SK-N-SH (cell line): ENCODE data around the gene TMEM151A. TPM values are rescaled to one million over a fixed set of nuclear protein-coding genes. Genes with fewer than 3 reads are reported as not detected.
A peak's percentile ranks its signal among the peaks of the same experiment; 100 is the strongest.

ENCODE experiments used
- CTCF ChIA-PET: fragments of 300-600, 350-600 bp; formaldehyde crosslinking; extraction: SDS; loops from one replicate; lab custom pipeline; 2021; lab: Yijun Ruan, JAX
- POLR2A ChIA-PET: fragments of 350-600 bp; sonication (Branson Sonifier 250); formaldehyde crosslinking; extraction: SDS; loops from one replicate; lab custom pipeline; 2020; ENCODE audit warnings: antibody characterized with exemption, inconsistent platforms; lab: Yijun Ruan, JAX
- DNase-seq: peaks from one replicate; pipeline ENCODE4 v3.0.0; 2012
- H2AFZ ChIP-seq: fragments of 200-600 bp; sonication (generic); 2 replicates; pipeline ENCODE4 v1.8.1; 2016; ENCODE audit warnings: antibody characterized with exemption, mild to moderate bottlenecking, low read depth
- H3F3A ChIP-seq: fragments of 200-600 bp; sonication (generic); replicated peaks from 2 replicates; pipeline ENCODE3; 2016; ENCODE audit warnings: antibody characterized with exemption, mild to moderate bottlenecking; ENCODE audit not compliant: insufficient read depth
- H3K27ac ChIP-seq, 2 experiments: fragments of 200-500 bp in 1 of 2; fragments of 200-600 bp in 1 of 2; sonication (Bioruptor generic) in 1 of 2; sonication (generic), shearing (Covaris generic) in 1 of 2; 2 replicates each; pipeline versions ENCODE4 v1.5.1 to v1.6.1; 2014 to 2016; ENCODE audit warnings: low read depth in 2 of 2, inconsistent platforms in 1 of 2, low read length in 1 of 2, mild to moderate bottlenecking in 1 of 2, mixed read lengths in 1 of 2
- H3K27me3 ChIP-seq: fragments of 200-600 bp; sonication (generic), shearing (Covaris generic); 2 replicates; pipeline ENCODE4 v1.6.1; 2016; ENCODE audit warnings: mixed run types; ENCODE audit not compliant: insufficient read depth
- H3K36me3 ChIP-seq, 2 experiments: fragments of 200-500 bp in 1 of 2; fragments of 200-600 bp in 1 of 2; sonication (Bioruptor generic) in 1 of 2; sonication (generic) in 1 of 2; replicated peaks in 1 of 2; 2 replicates each; pipeline versions ENCODE3 to v1.5.1; 2014 to 2016; ENCODE audit warnings: low read length in 1 of 2, mild to moderate bottlenecking in 1 of 2; ENCODE audit not compliant: insufficient read depth in 2 of 2, control insufficient read depth in 1 of 2
- H3K4me1 ChIP-seq, 2 experiments: fragments of 200-500 bp in 1 of 2; fragments of 200-600 bp in 1 of 2; sonication (Bioruptor generic) in 1 of 2; sonication (generic), shearing (Covaris generic) in 1 of 2; 2 replicates each; pipeline versions ENCODE4 v1.5.1 to v1.6.1; 2014 to 2016; ENCODE audit warnings: low read depth in 1 of 2, low read length in 1 of 2, mixed run types in 1 of 2; ENCODE audit not compliant: insufficient read depth in 2 of 2, control insufficient read depth in 1 of 2
- H3K4me2 ChIP-seq: fragments of 200-600 bp; sonication (generic), shearing (Covaris generic); 2 replicates; pipeline ENCODE4 v1.6.1; 2017; ENCODE audit warnings: mixed run types
- H3K4me3 ChIP-seq, 2 experiments: fragments of 200-500 bp in 1 of 2; fragments of 200-600 bp in 1 of 2; sonication (Bioruptor generic) in 1 of 2; sonication (generic), shearing (Covaris generic) in 1 of 2; 2 replicates each; pipeline versions ENCODE4 v1.5.1 to v1.8.1; 2014 to 2016; ENCODE audit warnings: low read depth in 2 of 2, inconsistent platforms in 1 of 2, low read length in 1 of 2, mild to moderate bottlenecking in 1 of 2, mixed read lengths in 1 of 2, moderate library complexity in 1 of 2
- H3K79me2 ChIP-seq: fragments of 200-600 bp; sonication (generic); 2 replicates; pipeline ENCODE4 v1.8.1; 2017; ENCODE audit warnings: mild to moderate bottlenecking; ENCODE audit not compliant: insufficient read depth
- H3K9ac ChIP-seq: fragments of 200-600 bp; sonication (generic); 2 replicates; pipeline ENCODE4 v1.6.1; 2017; ENCODE audit warnings: mixed run types
- H3K9me2 ChIP-seq: fragments of 200-600 bp; sonication (generic); 2 replicates; pipeline ENCODE4 v1.6.1; 2017; ENCODE audit warnings: mixed run types
- H3K9me3 ChIP-seq: fragments of 200-600 bp; sonication (generic); 2 replicates; pipeline ENCODE4 v1.6.1; 2017; ENCODE audit warnings: mixed run types, mild to moderate bottlenecking, moderate library complexity
- H4K20me1 ChIP-seq: fragments of 200-600 bp; sonication (generic); 2 replicates; pipeline ENCODE4 v1.6.1; 2017; ENCODE audit warnings: mild to moderate bottlenecking, mixed run types; ENCODE audit not compliant: insufficient read depth
- CTCF ChIP-seq: fragments of 200-600 bp; sonication (generic); IDR thresholded peaks from 2 replicates; pipeline ENCODE4 v1.6.1; 2017; ENCODE audit warnings: antibody characterized with exemption, mild to moderate bottlenecking, moderate library complexity
- ELF1 ChIP-seq: IDR thresholded peaks from 2 replicates; pipeline ENCODE4 v1.4.0; 2012
- EP300 ChIP-seq, 2 experiments: IDR thresholded peaks; 2 replicates each; pipeline versions ENCODE4 v1.4.0 to v1.6.1; 2012; ENCODE audit warnings: borderline replicate concordance in 1 of 2, low read depth in 1 of 2, low read length in 1 of 2
- EZH2phosphoT487 ChIP-seq: fragments of 200-600 bp; sonication (generic); IDR thresholded peaks from 2 replicates; pipeline ENCODE4 v1.6.1; 2017; ENCODE audit warnings: low read depth, mixed run types, mild to moderate bottlenecking, antibody characterized with exemption, moderate library complexity, borderline replicate concordance
- FOXJ3 ChIP-seq: sonication (generic); formaldehyde crosslinking; IDR thresholded peaks from 2 replicates; pipeline ENCODE4 v1.5.1; 2020; ENCODE audit warnings: mild to moderate bottlenecking, missing genetic modification reagents
- GABPA ChIP-seq: IDR thresholded peaks from 2 replicates; pipeline ENCODE4 v1.4.0; 2012; ENCODE audit warnings: low read depth, mild to moderate bottlenecking
- IRF3 ChIP-seq: fragments of 150-350 bp; IDR thresholded peaks from 2 replicates; pipeline ENCODE4 v1.6.1; 2016; ENCODE audit warnings: mild to moderate bottlenecking, low read depth, low read length
- JUND ChIP-seq: IDR thresholded peaks from 2 replicates; pipeline ENCODE4 v1.4.0; 2012
- NFIC ChIP-seq: IDR thresholded peaks from 2 replicates; pipeline ENCODE4 v1.4.0; 2012; ENCODE audit warnings: borderline replicate concordance
- RCOR1 ChIP-seq: fragments of 150-350 bp; IDR thresholded peaks from 2 replicates; pipeline ENCODE4 v1.6.1; 2017; ENCODE audit warnings: antibody characterized with exemption, low read length
- SIN3A ChIP-seq: IDR thresholded peaks from 2 replicates; pipeline ENCODE4 v1.6.1; 2012; ENCODE audit warnings: low read depth, mild to moderate bottlenecking, low read length, moderate library complexity, borderline replicate concordance
- TAF1 ChIP-seq: IDR thresholded peaks from 2 replicates; pipeline ENCODE4 v1.6.1; 2012; ENCODE audit warnings: low read depth, mild to moderate bottlenecking, low read length, moderate library complexity, borderline replicate concordance
- TCF12 ChIP-seq: IDR thresholded peaks from 2 replicates; pipeline ENCODE4 v1.4.0; 2012
- YY1 ChIP-seq: IDR thresholded peaks from 2 replicates; pipeline ENCODE4 v1.4.0; 2012; ENCODE audit warnings: low read depth, mild to moderate bottlenecking
- WGBS: methylation state at CpG from one replicate; pipeline ENCODE4 v1.1.6; 2017; ENCODE audit warnings: low lambda C conversion rate; 5-methylcytosine and 5-hydroxymethylcytosine counted together
- polyA plus RNA-seq, 3 experiments: library from polyadenylated mRNA; depleted of rRNA; stranded (reverse); fragments of >200 nt; gene quantifications; 2 replicates each; pipeline ENCODE4 v1.2.3, GENCODE V29; 2012

TMEM151A gene
- polyA plus RNA-seq, 1 of the 3 experiments (the other 2 are of a cell fraction) = 0.35 TPM

GRCh38 chr11:66283461-66284105 lies 8.1 kb upstream of the TMEM151A start:
- Histone ChIP-seq H3K4me2 (no peak overlapping the region), H3F3A (peaks cover 16% of the 10 kb centered on the region), H2AFZ (no peak overlapping the region), H3K27me3 (no peaks in the 10 kb centered on the region), H3K27ac (no peak overlapping the region; a peak in 1 of 4 replicates), H4K20me1 (peaks cover 18% of the 10 kb centered on the region), H3K36me3 (peaks cover 0 to 36% of the 10 kb centered on the region in 2 experiments), H3K9me3 (no peaks in the 10 kb centered on the region), H3K9ac (no peak overlapping the region), H3K4me3 (no peak overlapping the region), H3K4me1 (peaks cover 0 to 59% of the 10 kb centered on the region in 2 experiments; a peak in 1 of 4 replicates), H3K9me2 (no peaks in the 10 kb centered on the region), H3K79me2 (peaks cover 35% of the 10 kb centered on the region; the same call in 1 of the 2 replicates)
- CTCF ChIA-PET = interaction anchor here (0.7 to 8.2 kb wide), 16 partner anchors 7 to 157 kb away, joined by 3 to 111 read pairs (median 4); partner anchors contain the start of genes RAB1B, RIN1 and TMEM151A
- TF ChIP-seq YY1 = no peak
- TF ChIP-seq CTCF = peak; percentile 35
- no peak for TF ChIP-seq GABPA
- no peak for TF ChIP-seq FOXJ3
- peak; percentile 58 for DNase-seq
- WGBS = 50% methylated on average over 2 of the region's 14 CpGs
- POLR2A ChIA-PET = interaction anchor here (1.3 kb wide), 1 partner anchor 29 kb away, joined by 3 read pairs; no protein-coding TSS in a partner anchor

GRCh38 chr11:66284526-66285078 lies 7.1 kb upstream of the TMEM151A start:
- H3K4me3 ChIP-seq = no peak overlapping the region
- DNase-seq = no peak
- peaks cover 20% of the 10 kb centered on the region for H3F3A ChIP-seq
- H4K20me1 ChIP-seq = peaks cover 18% of the 10 kb centered on the region
- peaks cover 0 to 36% of the 10 kb centered on the region in 2 experiments for H3K36me3 ChIP-seq
- no peaks in the 10 kb centered on the region for H3K9me3 ChIP-seq
- H3K79me2 ChIP-seq = peaks cover 37% of the 10 kb centered on the region; the same call in 1 of the 2 replicates
- H2AFZ ChIP-seq = no peak overlapping the region
- no peak overlapping the region for H3K4me2 ChIP-seq
- TF ChIP-seq EP300 (IDR thresholded peaks at IDR 0.05; ENCODE audit: borderline replicate concordance in 1 of 2, low read depth in 1 of 2, low read length in 1 of 2) (no peak), EZH2phosphoT487 (no peak), TCF12 (no peak), GABPA (no peak), RCOR1 (no peak), JUND (no peak), TAF1 (no peak), IRF3 (no peak), FOXJ3 (no peak), SIN3A (no peak), NFIC (no peak), ELF1 (no peak)
- no peak overlapping the region; a peak in 1 of 4 replicates for H3K27ac ChIP-seq
- POLR2A ChIA-PET = no interaction called here
- H3K27me3 ChIP-seq = no peaks in the 10 kb centered on the region
- no peaks in the 10 kb centered on the region for H3K9me2 ChIP-seq
- no peak overlapping the region for H3K9ac ChIP-seq
- H3K4me1 ChIP-seq = peaks cover 0 to 52% of the 10 kb centered on the region in 2 experiments; a peak in 1 of 4 replicates
- CTCF ChIA-PET = interaction anchor here (0.7 to 8.2 kb wide), 4 partner anchors 15 to 62 kb away, joined by 3 to 111 read pairs (median 7); partner anchors contain the start of gene RAB1B
- 98% methylated on average over 16 of the region's 16 CpGs for WGBS
